Stimulated activated CD4-positive, alpha-beta T cell treated with anti-CD3 and anti-CD28 coated beads, Interleukin-4, amount 100 ng/mL, for 1 hour (primary cell): Measurements from ENCODE around the gene LAYN.
A peak's percentile ranks its signal among the peaks of the same experiment; 100 is the strongest.

Experiments
- DNase-seq: peaks from one replicate; pipeline ENCODE4 v3.0.0-alpha.2; 2020

LAYN gene

GRCh38 chr11:111562692-111563389 is 22.3 kb downstream of the LAYN start:
- no peak for DNase-seq

DNA sequence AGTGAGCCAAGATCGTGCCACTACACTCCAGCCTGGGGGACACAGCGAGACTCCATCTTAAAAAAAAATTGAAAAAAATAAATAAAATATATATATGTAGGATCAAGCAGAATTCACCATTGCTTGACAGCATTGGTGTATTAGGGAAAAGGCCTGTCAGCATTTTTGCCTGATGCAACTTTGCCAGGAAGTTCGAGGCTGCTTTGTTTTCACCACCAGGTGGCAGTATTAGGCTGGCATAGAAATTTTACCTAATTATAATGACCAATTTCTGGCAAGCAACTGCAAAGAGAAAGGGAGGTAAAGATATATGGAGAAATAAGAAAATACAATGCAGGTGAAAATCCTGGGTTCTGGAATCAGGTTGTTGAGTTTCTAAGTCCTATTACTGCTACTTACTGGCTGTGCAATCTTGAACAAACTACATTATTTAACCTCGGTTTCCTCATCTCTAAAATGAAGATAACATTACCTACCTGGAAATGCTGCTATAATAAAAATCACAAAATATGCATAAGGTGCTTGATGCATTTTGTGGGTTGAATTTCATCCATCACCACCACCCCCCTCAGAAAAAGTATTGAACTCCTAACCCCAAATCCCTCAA is 24.7 kb downstream of the LAYN start:
- peak; percentile 48 for DNase-seq

- DNase-seq, result no peak
These were observed 25.8 kb downstream of the LAYN start for GRCh38 chr11:111566324-111566723.

DNA sequence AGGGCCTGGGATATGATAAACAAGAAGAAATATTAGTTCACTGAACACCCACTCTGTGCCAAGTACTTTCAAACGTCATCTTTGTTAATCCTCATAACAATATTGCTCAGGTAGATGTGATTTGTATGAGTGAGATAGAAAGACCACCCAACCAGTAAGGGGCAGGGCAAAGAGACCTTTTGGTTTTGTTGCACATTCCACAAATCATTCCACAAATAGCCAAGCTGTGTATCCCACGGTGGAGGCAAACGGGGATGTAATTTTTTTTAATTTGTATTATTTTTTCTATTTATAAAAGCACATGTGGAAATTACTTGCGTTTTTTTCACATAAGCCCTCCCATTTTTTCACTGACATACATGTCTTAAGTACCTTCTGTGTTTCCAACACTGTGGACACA is 29.0 kb downstream of the LAYN start:
- no peak for DNase-seq

DNA sequence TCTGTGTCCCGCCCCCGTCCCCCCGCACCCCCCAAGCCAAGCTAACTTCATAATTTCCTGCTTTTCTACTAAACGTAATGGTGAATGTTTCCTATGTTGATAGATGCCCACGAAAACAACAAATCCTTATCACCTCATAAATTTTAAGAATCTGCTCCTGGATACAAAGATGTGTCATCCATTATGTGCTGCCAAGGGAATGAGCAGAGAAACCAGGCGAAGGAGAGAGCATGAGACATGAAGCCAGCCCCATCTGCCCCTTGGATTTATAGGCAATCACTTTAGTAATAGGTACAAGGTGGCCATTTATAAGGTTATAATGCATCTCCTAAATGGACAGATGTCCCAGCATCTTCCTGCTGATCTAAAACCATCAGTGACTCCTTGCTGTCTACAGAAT is 30.3 kb downstream of the LAYN start:
- DNase-seq, result no peak

DNA sequence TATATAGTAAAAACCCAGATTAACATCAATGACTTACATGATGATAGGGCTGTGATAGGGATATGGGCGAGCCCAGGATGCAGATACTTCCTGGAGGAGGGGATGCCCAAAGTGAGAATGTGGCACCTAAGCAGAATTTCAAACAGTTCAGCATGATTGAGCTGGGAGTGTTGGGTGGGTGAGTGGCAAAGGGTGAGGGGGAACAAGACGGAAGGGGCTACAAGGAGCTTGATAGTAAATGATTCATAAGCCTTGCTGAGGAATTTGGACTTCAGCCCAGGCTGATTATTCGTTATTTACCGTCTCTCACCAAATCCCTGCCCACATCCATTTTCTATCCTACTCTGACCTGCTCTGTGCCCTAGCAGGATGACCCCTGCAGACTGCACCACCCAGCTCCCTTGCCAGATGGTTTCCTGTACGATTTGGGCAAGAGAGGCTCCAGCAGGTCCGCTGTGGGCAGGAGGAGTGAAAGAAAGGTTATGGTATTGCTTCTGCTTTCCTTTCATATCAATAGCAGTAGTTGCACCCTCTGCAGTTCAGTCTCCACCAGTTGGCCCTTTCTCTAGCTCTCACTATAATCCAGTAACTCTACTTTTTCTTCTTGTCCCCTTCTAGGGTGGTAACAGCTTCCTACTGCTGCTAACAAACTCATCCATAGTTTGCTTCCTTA is 31.4 kb downstream of the LAYN start:
- no peak for DNase-seq

DNA sequence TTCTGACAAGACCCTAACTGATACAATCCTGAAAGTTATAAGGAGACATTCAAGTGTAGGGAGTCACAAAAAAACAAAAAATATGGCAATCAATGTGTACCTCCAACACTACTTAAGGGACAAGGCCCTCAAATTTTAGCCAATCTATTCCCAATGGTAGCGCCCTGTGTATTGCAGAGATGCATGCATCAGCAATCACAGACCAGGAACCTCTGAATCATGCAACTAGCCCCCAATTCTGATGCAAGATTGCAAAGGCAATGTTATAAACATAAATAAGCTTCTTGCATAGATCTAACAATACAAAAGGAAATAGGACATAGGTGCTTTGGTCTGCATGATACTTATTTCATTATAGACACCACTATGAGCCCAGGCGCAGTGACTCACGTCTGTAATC is 32.1 kb downstream of the LAYN start:
- no peak for DNase-seq

GRCh38 chr11:111573821-111574249 is 33.3 kb downstream of the LAYN start:
- no peak for DNase-seq

DNA sequence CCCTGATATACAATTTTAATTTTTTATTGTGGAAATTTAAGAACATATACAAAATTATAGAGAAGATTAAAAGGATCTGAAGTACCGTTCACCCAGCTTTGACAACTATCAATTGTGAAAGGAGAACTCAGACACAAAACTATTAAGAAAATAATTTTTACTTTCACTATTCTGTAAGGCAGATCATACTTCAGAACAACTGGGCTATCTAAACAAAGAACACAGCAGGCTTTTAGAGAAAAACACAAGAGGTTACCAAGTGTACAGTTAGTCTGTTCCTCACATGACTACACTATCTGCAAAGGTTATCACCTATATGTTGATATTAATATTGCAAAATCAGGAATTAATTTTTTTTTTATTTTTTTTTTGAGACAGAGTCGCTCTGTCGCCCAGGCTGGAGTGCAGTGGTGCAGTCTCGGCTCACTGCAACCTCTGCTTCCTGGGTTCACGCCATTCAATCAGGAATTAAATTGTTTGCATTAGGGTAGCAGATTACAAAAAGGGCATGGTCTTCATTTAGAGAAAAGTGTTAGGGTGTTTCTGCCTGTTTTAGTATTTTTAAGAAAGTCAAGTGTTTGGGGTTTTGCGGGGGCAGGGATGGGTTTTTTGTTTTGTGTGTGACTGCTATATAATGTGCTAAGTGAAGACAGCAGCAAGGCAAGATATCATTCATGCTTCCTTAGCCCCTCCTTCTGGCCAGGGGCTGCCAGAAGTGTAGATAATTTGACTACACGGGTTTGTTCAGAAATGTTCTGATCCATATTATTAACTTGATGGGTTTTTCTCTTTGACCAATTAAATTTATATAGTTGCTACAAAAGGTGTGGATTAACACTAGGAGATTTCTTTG is 34.1 kb downstream of the LAYN start:
- DNase-seq, result no peak

DNA sequence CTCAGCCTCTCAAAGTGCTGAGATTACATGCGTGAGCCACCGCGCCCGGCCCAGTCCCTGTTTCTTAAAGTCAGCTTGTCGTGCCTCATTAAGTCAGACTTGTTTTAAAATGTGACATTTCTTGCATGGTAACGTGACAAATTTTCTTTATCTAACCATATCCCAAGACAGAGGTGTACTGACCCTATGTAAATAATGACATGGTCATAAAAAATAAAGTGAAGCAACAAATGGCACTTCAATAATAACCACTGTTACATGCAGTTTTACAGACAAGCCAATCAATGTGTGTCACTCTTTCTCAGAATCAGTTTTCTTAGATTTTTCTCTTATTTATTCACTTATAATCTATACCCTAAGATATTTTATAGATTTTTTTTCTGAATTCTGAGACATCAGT is 35.2 kb downstream of the LAYN start:
- no peak for DNase-seq

- no peak for DNase-seq
These were observed 37.3 kb downstream of the LAYN start for GRCh38 chr11:111577821-111578220.

GRCh38 chr11:111581341-111581740 is 40.8 kb downstream of the LAYN start:
- DNase-seq, result no peak

DNA sequence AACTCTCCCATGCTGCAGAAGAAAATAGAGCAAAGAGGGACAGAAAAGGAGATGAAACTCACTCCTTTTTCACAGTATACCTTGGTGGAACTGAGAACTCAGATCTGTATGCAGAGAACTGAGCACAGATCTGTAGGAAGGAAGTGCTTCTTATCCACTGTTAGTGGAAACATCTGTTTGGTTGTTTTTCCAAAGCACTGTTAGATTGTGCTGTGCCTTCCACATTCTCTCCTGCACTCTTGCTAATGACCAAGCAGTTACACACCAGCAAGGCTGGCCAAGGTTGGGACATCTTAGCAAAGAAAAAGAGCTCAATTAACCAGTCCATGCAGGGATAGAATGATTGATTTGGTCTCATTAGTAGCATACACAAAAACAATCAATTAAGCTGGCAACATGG is 41.6 kb downstream of the LAYN start:
- DNase-seq, result no peak

DNA sequence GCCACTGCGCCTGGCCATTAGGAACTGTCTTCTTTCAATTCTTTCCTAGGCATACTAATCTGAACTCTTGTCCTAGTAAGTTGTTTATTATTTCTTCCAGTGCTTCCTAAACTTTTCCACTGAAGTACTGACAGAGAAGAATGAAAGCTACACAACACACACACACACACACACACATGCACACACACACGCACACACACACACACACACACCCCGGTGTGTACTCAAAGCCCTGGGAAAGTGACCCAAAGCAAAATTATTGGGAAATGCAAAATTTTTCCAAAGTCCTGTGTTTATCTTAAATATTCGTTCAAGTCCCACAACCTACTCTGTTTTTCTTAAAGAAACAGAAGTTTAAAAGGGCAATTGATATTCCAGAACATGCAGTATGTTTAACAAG is 42.4 kb downstream of the LAYN start:
- DNase-seq, result no peak

DNA sequence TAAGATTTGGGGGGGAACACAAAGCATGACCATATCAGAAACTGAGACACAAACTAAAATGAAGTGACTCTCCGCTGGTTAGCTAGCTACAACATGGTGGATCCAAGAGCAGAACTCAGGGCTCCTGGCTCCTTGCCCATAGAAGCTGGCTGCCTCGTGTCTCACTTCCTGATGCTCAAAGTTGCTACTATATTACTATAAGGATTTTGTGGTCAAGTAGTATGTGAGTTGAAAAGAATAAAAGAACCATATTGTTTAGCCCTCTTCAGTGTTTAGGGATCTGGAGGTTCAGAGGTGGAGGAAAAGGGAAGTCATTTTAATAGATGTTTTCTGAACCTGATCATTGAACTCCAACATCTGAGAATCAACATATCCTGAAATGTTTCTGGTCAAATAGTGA is 44.9 kb downstream of the LAYN start:
- DNase-seq, result no peak

- peak; percentile 11 for DNase-seq
These were observed 45.9 kb downstream of the LAYN start for GRCh38 chr11:111586388-111586831.

GRCh38 chr11:111589114-111589513 is 48.6 kb downstream of the LAYN start:
- DNase-seq, result no peak

GRCh38 chr11:111589886-111590499 is 49.5 kb downstream of the LAYN start:
- no peak for DNase-seq

DNA sequence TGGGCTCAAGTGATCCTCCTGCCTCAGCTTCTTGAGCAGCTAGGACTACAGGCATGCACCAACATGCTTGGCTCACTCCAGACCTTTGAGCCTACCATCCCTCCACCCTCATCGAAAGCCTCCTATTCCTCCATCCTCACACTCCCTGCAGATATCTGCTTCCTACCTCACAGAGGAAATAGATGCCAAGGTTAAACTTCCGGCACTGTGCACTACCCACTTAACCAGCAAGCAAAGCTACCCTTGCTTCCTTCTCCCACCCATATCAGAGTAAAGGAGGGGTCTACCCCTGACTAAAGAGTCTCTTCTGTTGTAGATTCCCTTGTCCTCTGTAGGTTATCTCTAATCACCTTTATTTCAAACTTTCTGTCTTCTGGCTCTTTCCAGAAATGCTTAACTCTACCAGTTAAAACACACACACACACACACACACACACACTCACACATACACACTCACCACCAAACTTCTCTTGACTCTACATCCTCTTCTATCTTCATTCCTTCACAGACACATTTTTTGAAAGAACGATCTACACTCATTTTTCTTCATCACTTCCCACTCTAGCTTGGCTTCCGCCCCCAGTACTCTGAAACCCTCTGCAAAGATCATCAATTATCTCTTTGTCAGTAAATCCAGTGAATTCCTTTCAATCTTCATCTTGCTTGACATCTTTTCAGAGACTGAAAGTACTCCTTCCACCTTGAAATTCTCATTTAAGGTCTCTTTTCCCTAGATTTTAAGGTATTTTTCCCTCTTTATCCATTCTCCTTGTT is 50.9 kb downstream of the LAYN start:
- no peak for DNase-seq

GRCh38 chr11:111592491-111592890 is 52.0 kb downstream of the LAYN start:
- no peak for DNase-seq

DNA sequence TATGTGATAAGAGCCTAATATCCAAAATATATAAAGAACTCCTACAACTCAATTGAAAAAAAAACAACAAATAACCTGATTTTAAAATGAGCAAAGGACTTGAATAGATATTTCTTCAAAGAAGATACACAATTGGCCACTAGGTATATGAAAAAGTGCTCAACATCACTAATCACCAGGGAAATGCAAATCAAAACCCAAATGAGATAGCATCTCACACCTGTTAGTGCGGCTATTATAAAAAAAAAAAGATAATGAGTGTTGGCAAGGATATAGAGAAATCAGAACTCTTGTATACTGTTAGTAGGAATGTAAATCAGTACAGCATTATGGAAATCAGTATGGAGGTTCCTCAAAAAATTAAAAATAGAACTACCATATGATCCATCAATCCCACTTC is 55.8 kb downstream of the LAYN start:
- DNase-seq, result no peak

- DNase-seq, result no peak
These were observed 57.6 kb downstream of the LAYN start for GRCh38 chr11:111598148-111598547.
